Activated T-cell treated with anti-CD3 and anti-CD28 coated beads, Interleukin-2, amount 50 U/mL, for 72 hours (primary cell): ENCODE results near the gene GC. TPM values are rescaled to one million over a fixed set of nuclear protein-coding genes. Genes with fewer than 3 reads are reported as not detected.
"Not testable (repeated sequence)": the region's sequence is repeated elsewhere in the genome, so short reads cannot be mapped to it uniquely, and the experiment has no call there.

ENCODE experiments used
- ATAC-seq, 2 donors: fragments of 150-1000 bp; cut with Tn5 transposase; replicated peaks in 1 of 2; 2 replicates each; pipeline ENCODE4 v1.10.0; 2021; ENCODE audit warnings: moderate library complexity in 2 of 2, mild to moderate bottlenecking in 1 of 2
- DNase-seq, 2 donors: peaks; one replicate each; pipeline ENCODE4 v3.0.0; 2021 to 2022; ENCODE audit warnings: mixed read lengths in 1 of 2
- H3K27ac Mint-ChIP-seq: one replicate; pipeline ENCODE4 v1.8.0; 2022; ENCODE audit warnings: mild to moderate bottlenecking, moderate library complexity, mixed read lengths
- H3K27me3 Mint-ChIP-seq: one replicate; pipeline ENCODE4 v1.8.0; 2022; ENCODE audit warnings: low read depth, mixed read lengths
- H3K36me3 Mint-ChIP-seq, 2 donors: one replicate each; pipeline ENCODE4 v1.8.0; 2022; ENCODE audit warnings: mixed read lengths in 2 of 2, mild to moderate bottlenecking in 1 of 2; ENCODE audit not compliant: insufficient read depth in 2 of 2
- H3K4me1 Mint-ChIP-seq: one replicate; pipeline ENCODE4 v1.8.0; 2022; ENCODE audit warnings: low read depth, mixed read lengths
- H3K4me3 Mint-ChIP-seq, 2 donors: one replicate each; pipeline ENCODE4 v1.8.0; 2022; ENCODE audit warnings: mild to moderate bottlenecking in 2 of 2, mixed read lengths in 2 of 2, moderate library complexity in 2 of 2
- H3K9me3 Mint-ChIP-seq, 2 donors: one replicate each; pipeline ENCODE4 v1.8.0; 2022; ENCODE audit warnings: mixed read lengths in 2 of 2
- total RNA-seq, 2 donors: library from RNA; stranded (reverse); gene quantifications; one replicate each; pipeline ENCODE4 v1.2.3, GENCODE V29; 2022

GC gene
- total RNA-seq, 2 donors from 2014 or later: not detected

DNA sequence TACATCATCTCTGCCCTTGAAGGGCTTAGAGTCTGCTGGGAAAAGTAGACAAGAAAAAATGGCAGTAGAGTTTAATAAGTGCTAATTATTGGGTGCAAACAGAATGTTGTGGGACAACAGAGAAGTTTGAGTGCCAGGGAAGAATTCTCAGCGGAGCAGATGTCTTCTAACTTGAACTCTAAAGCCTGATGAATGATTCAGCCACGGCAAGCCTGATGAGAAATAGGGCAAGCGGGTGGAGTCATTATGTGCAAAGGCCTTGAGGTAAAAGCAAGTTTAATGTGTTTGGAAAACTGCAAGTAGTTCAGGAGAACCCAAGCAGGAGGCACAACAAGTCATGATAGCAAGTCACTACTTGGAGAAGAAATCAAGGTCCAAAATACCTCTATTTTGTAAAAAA lies 37.5 kb downstream of the GC start:
- Mint-ChIP-seq H3K4me3 (no peak overlapping the region), H3K9me3 (no peaks in the 10 kb centered on the region), H3K36me3 (no peaks in the 10 kb centered on the region), H3K27ac (no peak overlapping the region), H3K4me1 (no peaks in the 10 kb centered on the region), H3K27me3 (peaks cover 23% of the 10 kb centered on the region)
- DNase-seq (no peak), ATAC-seq (no peak)

DNA sequence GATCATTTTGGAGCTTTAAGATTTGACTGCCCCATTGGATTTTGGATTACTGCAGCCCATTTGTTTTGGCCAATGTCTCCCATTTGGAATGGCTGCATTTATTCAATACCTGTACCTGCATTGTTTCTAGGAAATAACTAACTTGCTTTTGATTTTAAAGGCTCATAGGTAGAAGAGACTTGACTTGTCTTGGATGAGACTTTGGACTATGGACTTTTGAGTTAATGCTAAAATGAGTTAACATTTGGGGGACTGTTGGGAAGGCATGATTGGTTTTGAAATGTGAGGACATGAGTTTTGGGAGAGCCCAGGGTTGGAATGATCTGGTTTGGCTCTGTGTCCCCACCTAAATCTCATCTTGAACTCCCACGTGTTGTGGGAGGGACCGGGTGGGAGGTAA lies 45.1 kb downstream of the GC start:
- H3K27me3 Mint-ChIP-seq, DNase-seq, H3K36me3 Mint-ChIP-seq: not testable (repeated sequence)

DNA sequence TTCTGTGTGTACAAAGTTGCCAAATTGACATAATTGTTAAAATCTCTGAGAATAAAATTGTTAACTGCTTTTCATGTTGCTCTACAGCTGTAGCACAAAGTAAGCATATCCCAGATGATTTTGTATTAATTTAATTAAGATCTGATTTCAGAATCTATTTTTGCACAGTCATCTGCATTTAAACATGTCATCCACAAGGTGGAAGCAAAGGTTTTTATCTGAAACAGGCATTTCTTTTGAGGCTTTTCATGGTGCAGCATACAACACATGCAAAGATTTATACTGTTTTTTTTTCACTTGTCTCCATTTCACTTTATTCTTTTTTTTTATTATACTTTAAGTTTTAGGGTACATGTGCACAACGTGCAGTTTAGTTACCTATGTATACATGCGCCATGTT lies 51.2 kb downstream of the GC start:
- H3K4me1 Mint-ChIP-seq: no peaks in the 10 kb centered on the region

More for the DNA sequence above, 45.1 kb downstream of the GC start:
- H3K4me3 Mint-ChIP-seq, H3K4me1 Mint-ChIP-seq, H3K9me3 Mint-ChIP-seq, ATAC-seq, H3K27ac Mint-ChIP-seq: not testable (repeated sequence)

DNA sequence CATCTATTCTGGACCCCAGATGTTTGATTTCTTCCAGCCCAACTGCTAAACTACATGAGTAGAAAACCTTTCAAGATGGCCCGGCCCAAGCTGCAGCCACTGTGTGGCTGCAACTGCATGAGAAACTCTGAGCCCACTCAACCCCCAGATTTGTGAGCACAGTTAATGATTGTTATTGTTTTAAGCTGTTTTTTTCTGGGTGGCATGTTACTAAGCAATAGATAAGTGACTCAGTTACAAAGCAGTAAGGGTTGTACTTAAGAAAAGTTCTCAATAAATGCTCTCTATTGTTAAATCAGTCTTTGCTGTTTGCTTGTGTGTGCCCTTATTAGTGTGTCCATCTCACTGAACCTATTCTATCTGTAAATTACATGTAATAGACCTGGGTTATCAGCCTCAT lies 51.8 kb downstream of the GC start:
- no peak overlapping the region for H3K4me3 Mint-ChIP-seq
- H3K9me3 Mint-ChIP-seq: peaks cover 0 to under 1% of the 10 kb centered on the region in 2 donors
- ATAC-seq: no peak
- DNase-seq: no peak
- H3K27ac Mint-ChIP-seq: no peak overlapping the region
- no peaks in the 10 kb centered on the region for H3K36me3 Mint-ChIP-seq
- no peaks in the 10 kb centered on the region for H3K4me1 Mint-ChIP-seq
- H3K27me3 Mint-ChIP-seq: no peaks in the 10 kb centered on the region

More for the DNA sequence above, 51.2 kb downstream of the GC start:
- H3K9me3 Mint-ChIP-seq: peaks cover 0 to 6% of the 10 kb centered on the region in 2 donors
- no peaks in the 10 kb centered on the region for H3K36me3 Mint-ChIP-seq
- no peak overlapping the region for H3K4me3 Mint-ChIP-seq
- H3K27me3 Mint-ChIP-seq: no peaks in the 10 kb centered on the region
- DNase-seq: no peak
- H3K27ac Mint-ChIP-seq: no peak overlapping the region
- ATAC-seq: no peak

DNA sequence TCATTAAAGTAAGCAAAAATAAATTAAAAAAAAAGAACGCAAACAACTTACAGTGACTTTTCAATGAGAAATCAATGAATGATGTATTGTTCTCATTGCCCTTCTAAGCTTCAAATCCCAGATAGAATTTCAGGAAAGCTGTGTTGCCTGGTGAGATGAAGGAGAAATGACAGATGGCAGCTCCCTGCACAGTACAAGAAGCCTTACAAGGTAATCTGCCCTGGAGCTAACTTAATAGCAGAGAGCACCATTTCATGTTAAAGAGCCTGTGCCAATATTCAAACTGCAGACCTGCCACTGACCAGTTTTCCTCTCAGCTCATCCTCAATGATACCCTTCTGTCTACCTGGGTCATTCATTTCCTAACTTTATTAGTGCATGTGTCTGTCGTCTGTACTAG lies 54.0 kb downstream of the GC start:
- DNase-seq: no peak
- H3K9me3 Mint-ChIP-seq: no peaks in the 10 kb centered on the region

DNA sequence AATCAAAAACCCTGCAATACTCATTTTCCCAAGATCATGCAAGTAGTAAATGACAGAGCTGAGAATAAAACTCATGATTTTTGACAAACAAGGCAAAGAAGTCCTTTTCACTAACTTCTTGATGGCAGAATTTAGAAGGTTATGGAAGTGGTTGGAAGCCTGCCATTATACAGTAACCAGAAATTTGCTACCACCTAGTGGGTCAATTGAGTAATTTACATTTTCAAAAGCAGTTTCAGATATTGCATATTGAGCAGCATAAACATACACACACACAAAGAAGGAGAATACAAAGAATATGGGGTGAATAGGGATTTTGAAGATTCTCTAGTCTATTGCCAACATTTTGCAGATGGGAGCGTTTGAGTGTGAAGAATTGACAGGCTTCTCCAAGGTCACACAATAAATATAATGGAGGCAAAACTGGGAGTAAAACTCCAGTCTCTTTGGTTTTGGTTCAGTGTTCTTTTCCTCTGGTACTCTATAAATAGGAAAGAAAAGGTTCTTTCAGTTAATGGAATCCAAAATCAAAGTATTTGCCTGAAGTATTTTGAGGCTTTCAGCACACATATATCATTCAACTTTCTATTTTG lies 70.2 kb downstream of the GC start:
- Mint-ChIP-seq H3K4me3 (no peak overlapping the region), H3K27me3 (peaks cover 5% of the 10 kb centered on the region), H3K36me3 (no peaks in the 10 kb centered on the region), H3K9me3 (no peaks in the 10 kb centered on the region), H3K27ac (no peak overlapping the region), H3K4me1 (no peaks in the 10 kb centered on the region)
- ATAC-seq: no peak
- no peak for DNase-seq

More for the DNA sequence above, 54.0 kb downstream of the GC start:
- H3K27me3 Mint-ChIP-seq: no peaks in the 10 kb centered on the region
- H3K27ac Mint-ChIP-seq: no peak overlapping the region
- H3K36me3 Mint-ChIP-seq: no peaks in the 10 kb centered on the region
- no peaks in the 10 kb centered on the region for H3K4me1 Mint-ChIP-seq
- H3K4me3 Mint-ChIP-seq: no peak overlapping the region
- no peak for ATAC-seq

DNA sequence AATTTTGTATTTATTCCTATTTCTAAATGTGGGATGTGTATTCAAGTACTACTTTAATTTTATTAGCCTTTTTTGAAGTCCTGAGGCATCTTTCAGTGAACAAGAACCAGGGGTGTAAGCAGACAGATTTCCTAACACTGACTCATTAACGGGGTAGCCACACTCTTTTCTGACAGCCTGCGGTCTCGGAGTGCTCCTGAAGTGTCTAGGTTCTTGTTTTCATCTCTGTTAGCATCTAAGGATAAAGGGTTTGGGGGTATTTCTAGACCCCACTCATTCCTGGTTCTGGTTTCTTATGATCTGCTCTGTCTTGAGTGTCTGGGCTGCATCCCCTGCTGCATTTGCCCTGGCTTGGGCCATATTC lies 71.9 kb downstream of the GC start:
- H3K36me3 Mint-ChIP-seq: no peaks in the 10 kb centered on the region
- H3K27ac Mint-ChIP-seq: no peak overlapping the region
- no peaks in the 10 kb centered on the region for H3K4me1 Mint-ChIP-seq
- no peak overlapping the region for H3K4me3 Mint-ChIP-seq
- ATAC-seq (no peak), DNase-seq (no peak)
- no peaks in the 10 kb centered on the region for H3K27me3 Mint-ChIP-seq
- H3K9me3 Mint-ChIP-seq: no peaks in the 10 kb centered on the region

DNA sequence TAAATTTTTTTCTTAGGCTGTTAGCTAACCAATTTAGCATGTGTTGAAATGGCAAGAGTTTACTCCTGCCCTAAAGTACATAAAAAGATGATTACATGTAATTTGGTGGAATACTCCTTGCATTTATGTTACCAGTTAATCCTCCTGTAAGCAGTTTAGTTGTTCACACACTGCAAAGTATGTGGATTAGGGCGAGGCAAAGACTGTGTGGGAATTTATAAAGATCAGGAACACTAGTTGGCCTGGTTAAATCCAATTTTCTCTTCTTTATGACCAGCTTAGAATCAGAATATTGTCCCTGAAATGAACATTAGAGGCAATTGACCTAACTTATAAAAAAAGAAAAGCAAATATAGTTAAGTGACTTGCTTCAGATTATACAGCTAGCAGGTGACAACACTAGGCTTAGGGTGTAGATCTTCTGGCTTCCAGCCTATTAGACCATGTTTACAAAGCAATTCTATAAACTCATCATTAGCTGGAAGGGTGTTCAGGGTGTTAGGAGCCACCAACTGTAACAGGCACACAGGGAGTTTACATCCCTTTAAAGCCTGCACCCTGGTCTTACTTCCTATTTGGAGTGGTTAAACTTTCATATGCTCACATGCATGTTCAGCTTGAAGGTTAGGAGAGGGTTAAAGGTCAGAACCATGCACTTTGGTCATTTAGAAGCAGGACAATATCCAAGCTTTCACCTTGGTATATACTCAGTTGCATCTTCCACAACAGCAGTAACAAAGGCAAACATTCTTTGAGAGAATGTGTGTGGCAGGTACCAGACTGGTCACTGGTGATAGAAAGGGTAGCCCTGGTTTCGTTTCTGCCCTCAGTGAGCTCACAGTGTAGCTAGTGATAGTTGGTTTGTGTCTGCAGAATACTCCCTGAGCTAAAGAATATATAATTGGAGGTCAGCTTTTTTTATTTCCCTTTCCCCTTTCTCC lies 72.6 kb downstream of the GC start:
- Mint-ChIP-seq H3K36me3 (no peaks in the 10 kb centered on the region), H3K27ac (no peak overlapping the region), H3K9me3 (no peaks in the 10 kb centered on the region), H3K27me3 (no peaks in the 10 kb centered on the region), H3K4me3 (no peak overlapping the region), H3K4me1 (no peaks in the 10 kb centered on the region)
- DNase-seq (no peak), ATAC-seq (no peak)

DNA sequence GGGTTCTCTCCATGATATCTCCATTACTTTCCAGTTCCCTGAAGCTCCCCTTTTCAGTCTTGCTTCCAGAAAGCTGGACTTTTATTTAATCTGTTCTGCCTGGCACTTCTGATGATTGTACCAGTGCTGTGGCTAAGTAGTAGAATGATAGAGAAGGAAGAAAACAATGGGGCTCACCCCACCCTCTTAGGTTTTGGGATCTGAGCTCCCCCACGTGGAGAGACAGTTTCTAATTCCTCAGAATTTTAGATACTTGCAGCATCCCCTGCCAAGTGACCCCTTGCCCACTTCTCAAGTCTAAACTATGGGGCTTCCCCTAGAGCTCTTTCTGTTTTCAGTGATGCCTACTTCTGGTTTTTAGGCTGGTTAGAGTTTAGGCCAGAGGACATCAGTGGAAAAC lies 73.9 kb downstream of the GC start:
- no peak overlapping the region for H3K27ac Mint-ChIP-seq
- H3K4me3 Mint-ChIP-seq: no peak overlapping the region
- DNase-seq (no peak), ATAC-seq (no peak)
- no peaks in the 10 kb centered on the region for H3K36me3 Mint-ChIP-seq
- no peaks in the 10 kb centered on the region for H3K4me1 Mint-ChIP-seq
- no peaks in the 10 kb centered on the region for H3K27me3 Mint-ChIP-seq
- H3K9me3 Mint-ChIP-seq: no peaks in the 10 kb centered on the region

DNA sequence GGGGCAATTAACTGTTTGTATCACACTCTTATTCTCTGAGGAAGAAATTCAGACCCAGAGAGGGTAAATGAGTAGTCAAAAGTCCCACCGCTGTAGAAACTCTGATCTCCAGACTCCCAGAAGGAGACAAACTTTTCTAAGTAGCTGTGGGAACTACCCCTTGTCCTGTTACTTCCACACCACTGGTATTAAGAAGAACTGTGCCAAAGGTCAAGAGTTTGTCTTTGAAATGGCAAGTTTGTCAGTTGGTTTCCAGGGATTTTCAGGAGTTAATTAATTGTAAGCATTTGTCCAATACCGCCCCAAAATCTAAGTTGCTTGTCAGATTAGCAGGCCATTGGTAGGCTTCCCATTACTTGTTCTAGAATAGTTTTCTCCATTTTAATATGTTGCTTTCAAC lies 85.7 kb downstream of the GC start:
- Mint-ChIP-seq H3K27ac (no peak overlapping the region), H3K27me3 (peaks cover 2% of the 10 kb centered on the region), H3K9me3 (no peaks in the 10 kb centered on the region), H3K4me1 (no peaks in the 10 kb centered on the region), H3K36me3 (no peaks in the 10 kb centered on the region), H3K4me3 (no peak overlapping the region)
- DNase-seq (no peak), ATAC-seq (no peak)

DNA sequence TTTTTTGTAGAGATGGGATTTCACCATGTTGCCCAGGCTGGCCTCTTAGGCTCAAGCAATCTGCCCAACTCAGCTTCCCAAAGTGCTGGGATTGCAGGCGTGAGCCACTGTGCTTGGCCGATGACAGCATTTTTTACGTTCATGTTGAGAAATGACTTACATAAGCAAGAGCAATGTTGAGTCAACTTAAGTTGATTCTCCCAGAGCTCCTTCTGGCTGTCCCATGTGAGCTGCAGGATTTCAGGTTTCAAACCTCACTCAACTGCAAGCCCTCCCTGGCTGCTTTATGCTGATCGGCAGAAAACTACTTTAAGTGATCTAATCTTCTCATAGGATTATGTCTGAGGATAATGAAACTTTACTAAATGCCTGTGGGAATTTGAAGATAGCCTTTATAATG lies 86.8 kb downstream of the GC start:
- Mint-ChIP-seq H3K27ac (no peak overlapping the region), H3K4me1 (no peaks in the 10 kb centered on the region), H3K4me3 (no peak overlapping the region), H3K36me3 (no peaks in the 10 kb centered on the region), H3K9me3 (no peaks in the 10 kb centered on the region), H3K27me3 (no peaks in the 10 kb centered on the region)
- no peak for DNase-seq
- ATAC-seq: no peak

DNA sequence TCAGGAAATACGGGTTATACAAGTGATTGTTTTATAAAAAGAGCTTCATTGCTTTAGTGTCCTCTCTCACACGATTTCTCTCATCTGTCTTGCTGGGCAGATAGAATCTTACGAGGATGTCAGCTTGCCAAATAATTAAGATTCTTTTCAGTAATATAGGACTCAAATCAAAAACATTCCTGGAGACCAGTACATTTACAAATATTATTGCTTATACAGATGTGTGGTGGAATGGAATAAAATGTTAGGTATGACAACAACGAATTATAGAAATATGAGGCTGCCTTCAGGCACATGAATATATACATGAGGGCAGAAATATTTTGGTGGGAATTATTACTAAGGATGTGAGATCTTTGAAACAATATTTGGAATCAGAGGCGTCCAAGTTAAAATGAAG lies 88.9 kb downstream of the GC start:
- Mint-ChIP-seq H3K4me1 (no peaks in the 10 kb centered on the region), H3K27me3 (no peaks in the 10 kb centered on the region), H3K9me3 (no peaks in the 10 kb centered on the region), H3K4me3 (no peak overlapping the region), H3K27ac (no peak overlapping the region), H3K36me3 (no peaks in the 10 kb centered on the region)
- no peak for ATAC-seq
- DNase-seq: no peak

DNA sequence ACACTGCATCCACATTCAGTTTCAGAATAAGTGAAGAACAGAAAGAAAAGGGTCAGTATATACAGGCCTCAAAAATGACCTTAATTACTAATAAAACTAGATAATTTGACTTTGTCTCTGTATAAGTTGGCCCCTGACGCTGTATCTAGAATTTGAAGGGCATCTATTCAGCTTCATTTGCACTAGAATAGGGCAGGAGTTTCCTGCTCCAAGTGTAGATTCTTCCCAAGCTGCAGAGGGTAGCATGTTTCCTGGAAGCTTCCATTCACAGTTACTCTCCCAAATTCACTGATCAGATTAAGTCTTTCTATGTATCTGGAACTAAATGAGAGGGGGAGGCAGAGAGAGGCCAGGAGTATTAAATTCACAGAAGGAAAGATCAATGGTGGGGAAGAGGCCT lies 90.9 kb downstream of the GC start:
- DNase-seq: no peak
- no peak for ATAC-seq
- H3K4me3 Mint-ChIP-seq: no peak overlapping the region
- H3K27me3 Mint-ChIP-seq: peaks cover 15% of the 10 kb centered on the region
- no peaks in the 10 kb centered on the region for H3K36me3 Mint-ChIP-seq
- no peaks in the 10 kb centered on the region for H3K9me3 Mint-ChIP-seq
- no peak overlapping the region for H3K27ac Mint-ChIP-seq
- no peaks in the 10 kb centered on the region for H3K4me1 Mint-ChIP-seq

DNA sequence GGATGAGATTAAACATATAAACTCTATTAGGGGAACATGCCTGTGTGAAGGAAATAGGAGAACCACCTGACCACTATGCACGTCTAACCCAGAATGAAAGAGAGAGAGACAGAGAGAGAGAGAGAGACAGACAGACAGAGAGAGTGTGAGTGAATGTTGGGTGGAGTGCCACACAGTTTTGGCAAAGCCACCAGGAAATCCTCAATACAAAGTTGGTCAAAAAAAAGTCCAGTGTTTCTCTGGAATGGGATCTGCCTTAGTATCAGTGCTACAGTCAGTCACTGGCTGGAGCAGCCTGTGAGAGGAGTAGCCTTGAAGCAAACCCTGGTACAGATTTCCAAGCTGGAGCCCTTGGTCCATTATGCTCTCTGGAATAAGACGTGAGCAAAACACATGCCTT lies 91.7 kb downstream of the GC start:
- no peaks in the 10 kb centered on the region for H3K9me3 Mint-ChIP-seq

More for the DNA sequence above, 91.7 kb downstream of the GC start:
- peaks cover 17% of the 10 kb centered on the region for H3K27me3 Mint-ChIP-seq
- DNase-seq: no peak
- H3K27ac Mint-ChIP-seq: no peak overlapping the region
- H3K4me3 Mint-ChIP-seq: no peak overlapping the region
- no peaks in the 10 kb centered on the region for H3K4me1 Mint-ChIP-seq
- no peak for ATAC-seq
- H3K36me3 Mint-ChIP-seq: no peaks in the 10 kb centered on the region
